ENCODE results near the gene PGBD4. TPM values are rescaled to one million over a fixed set of nuclear protein-coding genes. Genes with fewer than 3 reads are reported as not detected.

The PGBD4 gene
- total RNA-seq, 6 experiments from 2014 or later, result 0.56 to 0.98 (median 0.83) TPM

DNA sequence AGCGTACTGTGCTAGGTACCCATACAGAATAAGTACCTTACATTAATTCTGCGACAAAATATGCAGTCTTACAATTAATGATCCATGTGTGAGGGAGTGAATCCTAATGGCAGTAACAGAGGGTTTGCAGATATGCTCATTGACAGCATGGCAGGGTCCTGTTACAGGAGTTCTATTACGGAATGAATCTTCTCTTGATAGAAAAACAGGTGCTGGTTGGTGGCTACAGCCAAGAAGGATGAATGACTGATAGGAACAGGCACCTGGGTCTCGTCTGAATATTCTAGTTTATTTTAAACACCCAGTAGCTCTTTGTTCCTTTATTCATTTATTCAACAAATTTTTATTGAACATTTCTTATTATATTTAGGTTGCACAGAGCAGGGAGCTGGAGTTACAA lies 22.8 kb downstream of the PGBD4 start:
- H3K4me1 ChIP-seq, result no peaks in the 10 kb centered on the region
- no peak for ATAC-seq
- H3K9me3 ChIP-seq, result no peaks in the 10 kb centered on the region
- H3K27ac ChIP-seq, result no peak overlapping the region
- WGBS (ENCODE audit: insufficient coverage, low coverage, low lambda C conversion rate, missing lambda C conversion rate), result 79% methylated on average over 4 of the region's 4 CpGs
- no peak for TF ChIP-seq POLR2A (IDR thresholded peaks at IDR 0.05)
- TF ChIP-seq, protein P1, sequence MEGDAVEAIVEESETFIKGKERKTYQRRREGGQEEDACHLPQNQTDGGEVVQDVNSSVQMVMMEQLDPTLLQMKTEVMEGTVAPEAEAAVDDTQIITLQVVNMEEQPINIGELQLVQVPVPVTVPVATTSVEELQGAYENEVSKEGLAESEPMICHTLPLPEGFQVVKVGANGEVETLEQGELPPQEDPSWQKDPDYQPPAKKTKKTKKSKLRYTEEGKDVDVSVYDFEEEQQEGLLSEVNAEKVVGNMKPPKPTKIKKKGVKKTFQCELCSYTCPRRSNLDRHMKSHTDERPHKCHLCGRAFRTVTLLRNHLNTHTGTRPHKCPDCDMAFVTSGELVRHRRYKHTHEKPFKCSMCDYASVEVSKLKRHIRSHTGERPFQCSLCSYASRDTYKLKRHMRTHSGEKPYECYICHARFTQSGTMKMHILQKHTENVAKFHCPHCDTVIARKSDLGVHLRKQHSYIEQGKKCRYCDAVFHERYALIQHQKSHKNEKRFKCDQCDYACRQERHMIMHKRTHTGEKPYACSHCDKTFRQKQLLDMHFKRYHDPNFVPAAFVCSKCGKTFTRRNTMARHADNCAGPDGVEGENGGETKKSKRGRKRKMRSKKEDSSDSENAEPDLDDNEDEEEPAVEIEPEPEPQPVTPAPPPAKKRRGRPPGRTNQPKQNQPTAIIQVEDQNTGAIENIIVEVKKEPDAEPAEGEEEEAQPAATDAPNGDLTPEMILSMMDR (IDR thresholded peaks at IDR 0.05), result no peak
- intact Hi-C loops (cut with DNase I), result no loop called here
- no peaks in the 10 kb centered on the region for H3K36me3 ChIP-seq
- H3K27me3 ChIP-seq, result no peaks in the 10 kb centered on the region
- no peak for DNase-seq
- H3K4me3 ChIP-seq, result no peak overlapping the region

DNA sequence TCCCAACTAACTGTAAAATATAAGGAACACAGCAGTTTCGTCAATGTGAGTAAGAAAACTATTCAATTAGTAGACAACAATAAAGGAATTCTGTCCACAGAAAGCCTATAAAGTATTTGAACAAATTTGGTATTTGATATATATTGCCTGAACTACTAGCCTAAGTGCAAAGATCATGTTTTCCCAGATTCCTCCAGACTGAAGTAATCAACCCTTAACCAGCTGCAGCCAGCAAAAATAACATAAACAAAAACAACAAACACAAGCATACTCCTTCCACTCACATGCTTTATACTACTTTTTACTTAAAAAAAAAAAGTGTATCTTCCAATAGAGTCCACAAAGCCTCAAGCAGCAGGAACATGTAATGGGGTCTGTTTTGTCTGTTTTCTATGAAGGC lies 24.1 kb downstream of the PGBD4 start:
- Histone ChIP-seq H3K9me3 (no peaks in the 10 kb centered on the region), H3K36me3 (no peaks in the 10 kb centered on the region), H3K27me3 (no peaks in the 10 kb centered on the region), H3K27ac (no peak overlapping the region), H3K4me3 (no peak overlapping the region), H3K4me1 (no peaks in the 10 kb centered on the region)
- no peak for DNase-seq
- no peak for ATAC-seq
- intact Hi-C loops (cut with DNase I), result no loop called here
- TF ChIP-seq POLR2A (IDR thresholded peaks at IDR 0.05), result no peak
- TF ChIP-seq, protein P1 (IDR thresholded peaks at IDR 0.05), result no peak
- 59% methylated on average over 1 of the region's 1 CpG for WGBS (ENCODE audit: insufficient coverage, low coverage, low lambda C conversion rate, missing lambda C conversion rate)

DNA sequence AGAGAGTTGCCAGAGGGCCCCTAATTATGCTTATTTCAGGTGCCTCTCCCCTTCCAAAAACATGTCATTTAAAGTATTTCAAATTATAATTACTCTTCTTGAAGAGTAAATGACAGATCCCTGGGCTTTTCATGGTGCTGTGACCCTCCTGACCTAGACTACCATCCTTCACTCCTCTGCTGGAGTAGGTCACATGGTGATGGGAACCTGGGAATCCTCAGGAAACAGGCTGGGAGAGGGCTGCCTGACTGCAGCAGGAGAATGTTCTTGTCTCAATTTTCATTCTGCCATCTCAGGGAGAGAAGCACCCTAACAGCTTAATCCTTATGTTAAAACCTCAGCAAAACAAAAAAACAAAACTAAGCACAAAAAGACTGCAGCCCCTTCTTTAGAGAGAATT lies 24.6 kb downstream of the PGBD4 start:
- Histone ChIP-seq H3K9me3 (no peaks in the 10 kb centered on the region), H3K36me3 (no peaks in the 10 kb centered on the region), H3K27me3 (no peaks in the 10 kb centered on the region), H3K4me3 (no peak overlapping the region), H3K27ac (no peak overlapping the region), H3K4me1 (no peaks in the 10 kb centered on the region)
- no peak for DNase-seq
- no peak for ATAC-seq
- TF ChIP-seq POLR2A (IDR thresholded peaks at IDR 0.05), result no peak
- TF ChIP-seq, protein P1 (IDR thresholded peaks at IDR 0.05), result no peak
- intact Hi-C loops (cut with DNase I), result no loop called here

DNA sequence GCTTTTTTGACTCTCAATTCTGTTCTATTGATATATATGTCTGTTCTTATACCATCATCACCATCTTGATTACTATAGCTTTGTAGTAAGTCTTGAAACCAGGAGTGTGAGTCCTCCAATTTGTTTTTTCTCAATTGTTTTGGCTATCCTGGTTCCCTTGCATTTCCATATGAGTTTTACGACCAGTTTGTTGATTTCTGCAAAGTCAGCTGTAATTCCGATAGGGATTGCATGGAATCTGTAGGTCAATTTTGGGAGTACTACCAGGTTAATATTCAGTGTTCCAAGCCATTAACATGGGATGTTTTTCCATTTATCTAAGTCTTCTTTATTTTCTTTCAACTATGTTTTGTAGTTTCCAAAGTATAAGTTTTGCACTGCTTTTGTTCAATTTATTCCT lies 27.0 kb downstream of the PGBD4 start:
- intact Hi-C loops (cut with DNase I), result no loop called here
- Histone ChIP-seq H3K4me1 (no peaks in the 10 kb centered on the region), H3K36me3 (no peaks in the 10 kb centered on the region), H3K9me3 (no peaks in the 10 kb centered on the region), H3K27ac (no peak overlapping the region), H3K4me3 (no peak overlapping the region), H3K27me3 (no peaks in the 10 kb centered on the region)
- 50% methylated on average over 2 of the region's 2 CpGs for WGBS (ENCODE audit: insufficient coverage, low coverage, low lambda C conversion rate, missing lambda C conversion rate)
- TF ChIP-seq POLR2A (IDR thresholded peaks at IDR 0.05), result no peak
- TF ChIP-seq, protein P1 (IDR thresholded peaks at IDR 0.05), result no peak
- ATAC-seq (no peak), DNase-seq (no peak)

DNA sequence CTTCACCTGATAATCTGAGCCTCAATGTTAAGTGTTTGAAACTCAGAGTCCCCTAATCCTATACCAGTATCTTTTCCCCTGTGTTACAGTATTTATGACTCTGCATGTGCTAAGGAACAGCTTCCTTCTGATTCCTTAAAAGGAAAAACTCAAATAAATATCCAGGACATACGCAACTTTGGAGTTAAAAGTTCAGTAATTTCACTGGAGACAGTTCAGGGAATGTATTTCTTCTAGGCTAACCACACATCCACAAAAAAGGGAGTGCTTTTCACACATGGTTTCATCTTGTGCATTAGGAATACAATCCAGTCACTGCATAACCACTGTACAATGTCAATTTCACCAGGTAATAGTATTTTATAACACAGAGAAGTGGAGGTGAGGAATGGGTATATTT lies 31.0 kb downstream of the PGBD4 start:
- H3K4me1 ChIP-seq, result no peaks in the 10 kb centered on the region
- TF ChIP-seq, protein P1 (IDR thresholded peaks at IDR 0.05), result no peak
- no peak for TF ChIP-seq POLR2A (IDR thresholded peaks at IDR 0.05)
- H3K4me3 ChIP-seq, result no peak overlapping the region
- intact Hi-C loops (cut with DNase I), result no loop called here
- no peaks in the 10 kb centered on the region for H3K27me3 ChIP-seq
- ATAC-seq, result no peak
- no peaks in the 10 kb centered on the region for H3K36me3 ChIP-seq
- no peak overlapping the region for H3K27ac ChIP-seq
- DNase-seq, result no peak
- WGBS (ENCODE audit: insufficient coverage, low coverage, low lambda C conversion rate, missing lambda C conversion rate), result 100% methylated on average over 1 of the region's 1 CpG
- H3K9me3 ChIP-seq, result no peaks in the 10 kb centered on the region

Measured in right lobe of liver (tissue), 6 donors.